Esophagus squamous epithelium (tissue), 4 donors: ENCODE measurements around the gene REPIN1.

ENCODE experiments used
- CTCF ChIP-seq, 6 experiments: fragments of 450-650 bp in 4 of 6; fragments of 200-600 bp in 2 of 6; sonication (generic) in 2 of 6; IDR thresholded peaks; one replicate each; pipeline ENCODE4 v1.5.1; 2016 to 2019; ENCODE audit warnings: antibody characterized with exemption in 6 of 6, mild to moderate bottlenecking in 4 of 6, moderate library complexity in 4 of 6
- POLR2A ChIP-seq, 4 donors: fragments of 450-650 bp; IDR thresholded peaks; one replicate each; pipeline ENCODE4 v1.6.1; 2017; ENCODE audit warnings: antibody characterized with exemption in 4 of 4, mild to moderate bottlenecking in 4 of 4, moderate library complexity in 3 of 4

GRCh38 chr7:150330211-150330885, 38.3 kb upstream of the REPIN1 start:
- TF ChIP-seq POLR2A (IDR thresholded peaks at IDR 0.05) (no peak), CTCF (IDR thresholded peaks at IDR 0.05) (no peak)
